H1 (cell line): ENCODE results near the gene NR3C2. TPM values are rescaled to one million over a fixed set of nuclear protein-coding genes. Genes with fewer than 3 reads are reported as not detected.

Experiments
- CTCF ChIA-PET: fragments of 300-600 bp; sonication (Branson Sonifier 250); formaldehyde crosslinking; loops from one replicate; lab custom pipeline; 2021; ENCODE audit not compliant: partially characterized antibody; lab: Charles Lee
- POLR2A ChIA-PET: fragments of 300-600 bp; sonication (Branson Sonifier 250); formaldehyde crosslinking; loops from one replicate; lab custom pipeline; 2021; ENCODE audit warnings: inconsistent platforms; ENCODE audit not compliant: partially characterized antibody; lab: Charles Lee
- DNase-seq, 2 experiments: peaks; one replicate each; pipeline versions ENCODE4 v3.0.0 to v3.0.0-alpha.2; 2010 to 2022; ENCODE audit warnings: low spot score in 2 of 2, low read depth in 1 of 2, mixed read lengths in 1 of 2
- FAIRE-seq: peaks from 2 replicates; lab custom pipeline; 2011; peaks lifted over from hg19 to GRCh38; lab: Jason Lieb, UNC
- H2AFZ ChIP-seq: 2 replicates; pipeline ENCODE4 v1.8.1; 2012; ENCODE audit warnings: low read length, inconsistent platforms
- H2AK5ac ChIP-seq: 2 replicates; pipeline ENCODE4 v1.6.1; 2013; ENCODE audit warnings: low read depth, low read length
- H2BK120ac ChIP-seq: replicated peaks from 2 replicates; pipeline ENCODE3; 2013; ENCODE audit warnings: low read depth, low read length, inconsistent platforms
- H2BK12ac ChIP-seq: 2 replicates; pipeline ENCODE4 v1.6.1; 2013; ENCODE audit warnings: low read depth, low read length
- H2BK15ac ChIP-seq: 2 replicates; pipeline ENCODE4 v1.6.1; 2013; ENCODE audit warnings: low read length
- H2BK20ac ChIP-seq: 2 replicates; pipeline ENCODE4 v1.6.1; 2013; ENCODE audit warnings: low read length
- H2BK5ac ChIP-seq: 2 replicates; pipeline ENCODE4 v1.6.1; 2013; ENCODE audit warnings: low read depth, low read length
- H3K14ac ChIP-seq: 2 replicates; pipeline ENCODE4 v1.6.1; 2013; ENCODE audit warnings: inconsistent platforms; ENCODE audit not compliant: insufficient read length
- H3K18ac ChIP-seq: 2 replicates; pipeline ENCODE4 v1.6.1; 2013; ENCODE audit warnings: low read length; ENCODE audit errors: extremely low read depth
- H3K23ac ChIP-seq: 2 replicates; pipeline ENCODE4 v1.6.1; 2013; ENCODE audit warnings: inconsistent platforms; ENCODE audit not compliant: insufficient read length
- H3K23me2 ChIP-seq: 2 replicates; pipeline ENCODE4 v1.6.1; 2013; ENCODE audit warnings: low read depth, low read length
- H3K27ac ChIP-seq: 2 replicates; pipeline ENCODE4 v1.6.1; 2011; ENCODE audit warnings: low read depth, low read length, inconsistent platforms
- H3K27me3 ChIP-seq, 4 experiments: replicated peaks in 1 of 4; 1 replicate in 1 of 4; 2 replicates in 3 of 4; pipeline versions ENCODE4 v1.6.1 to v1.8.1; 2011 to 2013; ENCODE audit warnings: low read length in 3 of 4, mild to moderate bottlenecking in 3 of 4, inconsistent platforms in 2 of 4, mixed read lengths in 2 of 4, moderate library complexity in 1 of 4; ENCODE audit not compliant: control insufficient read depth in 3 of 4, insufficient read depth in 3 of 4; ENCODE audit errors: extremely low read depth in 1 of 4
- H3K36me3 ChIP-seq, 4 experiments: 2 replicates each; pipeline versions ENCODE4 v1.6.1 to v1.8.1; 2011 to 2013; ENCODE audit warnings: mild to moderate bottlenecking in 4 of 4, low read length in 3 of 4, moderate library complexity in 2 of 4, control low read depth in 1 of 4, inconsistent platforms in 1 of 4; ENCODE audit not compliant: insufficient read depth in 4 of 4, control insufficient read depth in 2 of 4
- H3K4ac ChIP-seq: replicated peaks from 2 replicates; pipeline ENCODE3; 2013; ENCODE audit warnings: low read length, low read depth, mixed read lengths, inconsistent platforms; ENCODE audit not compliant: insufficient read length
- H3K4me1 ChIP-seq, 4 experiments: replicated peaks in 1 of 4; 1 replicate in 1 of 4; 2 replicates in 3 of 4; pipeline versions ENCODE4 v1.6.1 to v1.8.1; 2011 to 2013; ENCODE audit warnings: low read length in 3 of 4, inconsistent platforms in 2 of 4, mixed read lengths in 1 of 4; ENCODE audit not compliant: insufficient read depth in 4 of 4, control insufficient read depth in 3 of 4
- H3K4me2 ChIP-seq, 2 experiments: 2 replicates each; pipeline versions ENCODE4 v1.6.1 to v1.8.1; 2011 to 2013; ENCODE audit warnings: low read depth in 2 of 2, low read length in 2 of 2, control low read depth in 1 of 2, inconsistent platforms in 1 of 2, mild to moderate bottlenecking in 1 of 2; ENCODE audit not compliant: insufficient read depth in 1 of 2
- H3K4me3 ChIP-seq, 4 experiments: fragments of 200-600, 300-600 bp in 1 of 4; sonication (generic), shearing (Covaris generic), sonication (Bioruptor Twin) in 1 of 4; 2 replicates each; pipeline versions ENCODE4 v1.5.1 to v1.8.1; 2011 to 2016; ENCODE audit warnings: low read length in 4 of 4, low read depth in 3 of 4, control low read depth in 2 of 4, inconsistent platforms in 2 of 4, mild to moderate bottlenecking in 2 of 4, mixed read lengths in 1 of 4, moderate library complexity in 1 of 4; ENCODE audit not compliant: insufficient read depth in 2 of 4; ENCODE audit errors: extremely low read depth in 1 of 4
- H3K56ac ChIP-seq: replicated peaks from 2 replicates; pipeline ENCODE3; 2013; ENCODE audit warnings: low read depth, mild to moderate bottlenecking, mixed read lengths, low read length, inconsistent platforms; ENCODE audit not compliant: insufficient read length
- H3K79me1 ChIP-seq: 2 replicates; pipeline ENCODE4 v1.6.1; 2013; ENCODE audit warnings: low read depth, low read length, control low read depth
- H3K79me2 ChIP-seq, 2 experiments: 2 replicates each; pipeline versions ENCODE4 v1.6.1 to v1.8.1; 2012 to 2013; ENCODE audit warnings: low read length in 2 of 2, mild to moderate bottlenecking in 2 of 2, inconsistent platforms in 1 of 2; ENCODE audit not compliant: insufficient read depth in 2 of 2, control insufficient read depth in 1 of 2
- H3K9ac ChIP-seq, 4 experiments: replicated peaks in 1 of 4; 1 replicate in 1 of 4; 2 replicates in 3 of 4; pipeline versions ENCODE4 v1.6.1 to v1.8.1; 2011 to 2013; ENCODE audit warnings: low read depth in 3 of 4, low read length in 3 of 4, control low read depth in 2 of 4, mild to moderate bottlenecking in 2 of 4, moderate library complexity in 2 of 4, inconsistent platforms in 1 of 4; ENCODE audit errors: extremely low read depth in 1 of 4
- H3K9me3 ChIP-seq, 2 experiments: 2 replicates each; pipeline versions ENCODE4 v1.6.1 to v1.8.1; 2012 to 2013; ENCODE audit warnings: mild to moderate bottlenecking in 2 of 2, moderate library complexity in 2 of 2, control low read depth in 1 of 2, inconsistent platforms in 1 of 2, low read depth in 1 of 2, low read length in 1 of 2, mixed read lengths in 1 of 2; ENCODE audit not compliant: insufficient read depth in 2 of 2
- H4K20me1 ChIP-seq, 2 experiments: replicated peaks in 1 of 2; 2 replicates each; pipeline versions ENCODE3 to v1.8.1; 2011 to 2013; ENCODE audit warnings: inconsistent platforms in 2 of 2, low read length in 2 of 2, mild to moderate bottlenecking in 1 of 2; ENCODE audit not compliant: insufficient read depth in 2 of 2, control insufficient read depth in 1 of 2
- H4K5ac ChIP-seq: 2 replicates; pipeline ENCODE4 v1.6.1; 2013; ENCODE audit warnings: low read length, low read depth, mixed read lengths, inconsistent platforms; ENCODE audit not compliant: insufficient read length
- H4K8ac ChIP-seq: 2 replicates; pipeline ENCODE4 v1.8.0; 2013; ENCODE audit warnings: mild to moderate bottlenecking, moderate library complexity, low read length, inconsistent platforms; ENCODE audit not compliant: insufficient read depth; ENCODE audit errors: extremely low read depth
- H4K91ac ChIP-seq: replicated peaks from 2 replicates; pipeline ENCODE3; 2013; ENCODE audit warnings: low read length, mixed read lengths, inconsistent platforms; ENCODE audit not compliant: insufficient read length
- CHD1 ChIP-seq: IDR thresholded peaks from 2 replicates; pipeline ENCODE4 v1.6.1; 2012; ENCODE audit warnings: low read depth, low read length, improper control_type of control experiment
- HDAC6 ChIP-seq: IDR thresholded peaks from one replicate; pipeline ENCODE4 v1.7.1; 2012; ENCODE audit warnings: low read depth, mild to moderate bottlenecking, inconsistent platforms, low read length, moderate library complexity
- RAD21 ChIP-seq, 2 experiments: IDR thresholded peaks in 1 of 2; conservative IDR thresholded peaks in 1 of 2; 2 replicates each; pipeline ENCODE4 v1.6.1; 2011; ENCODE audit warnings: low read depth in 2 of 2, low read length in 2 of 2, improper control_type of control experiment in 1 of 2, inconsistent platforms in 1 of 2, mild to moderate bottlenecking in 1 of 2, moderate library complexity in 1 of 2
- WGBS, 2 experiments: shearing (Covaris generic) in 1 of 2; methylation state at CpG; one replicate each; pipeline versions ENCODE4 v1.1.6 to v1.1.7; 2013 to 2015; ENCODE audit warnings: low lambda C conversion rate in 2 of 2, mixed read lengths in 2 of 2, inconsistent platforms in 1 of 2, low coverage in 1 of 2, missing lambda C conversion rate in 1 of 2; ENCODE audit not compliant: insufficient replicate concordance in 2 of 2, insufficient coverage in 1 of 2, insufficient read length in 1 of 2; ENCODE audit errors: extremely low coverage in 1 of 2, missing lambda C conversion rate in 1 of 2; 5-methylcytosine and 5-hydroxymethylcytosine counted together
- polyA plus RNA-seq, 7 experiments: library from polyadenylated mRNA; depleted of rRNA in 3 of 7; stranded (reverse) in 5 of 7; unstranded in 2 of 7; fragments of >200 nt in 5 of 7; fragments of 200-250 nt in 2 of 7; gene quantifications; 1 replicate in 5 of 7; 2 replicates in 1 of 7; 4 replicates in 1 of 7; pipeline versions ENCODE4 v1.2.1 to v1.2.3, GENCODE V29; 2011 to 2013; ENCODE audit warnings: missing spikeins in 2 of 7, mixed read lengths in 2 of 7
- total RNA-seq: library from RNA; stranded (reverse); fragmentation: NEBNext Ultra II Directional; extraction: Animal tissue kit (Norgen Biotek cat#: 25700); gene quantifications from 2 replicates; pipeline ENCODE4 v1.2.1, GENCODE V29; 2021
- TF ChIP-seq, protein P1 (sequence below), 3 experiments: IDR thresholded peaks; 1 replicate in 2 of 3; 2 replicates in 1 of 3; pipeline versions ENCODE4 v1.5.1 to v1.6.1; 2011; ENCODE audit warnings: low read length in 3 of 3, mild to moderate bottlenecking in 3 of 3, inconsistent platforms in 2 of 3, low read depth in 1 of 3, moderate library complexity in 1 of 3; ENCODE audit not compliant: insufficient read depth in 1 of 3; ENCODE audit errors: control extremely low read depth in 1 of 3

NR3C2 gene
- total and polyA plus RNA-seq, 2 of the 8 experiments (the other 6 are each of a cell fraction or from before 2014, with no cell fraction given): 0.80 to 3.9 TPM

- H4K8ac ChIP-seq: no peak overlapping the region
These were observed 15.6 kb downstream of the NR3C2 start for GRCh38 chr4:148426643-148427042.

More at GRCh38 chr4:148426643-148427042, 15.6 kb downstream of the NR3C2 start:
- Histone ChIP-seq H3K9me3 (no peaks in the 10 kb centered on the region), H3K79me2 (no peaks in the 10 kb centered on the region), H4K5ac (no peak overlapping the region), H3K23me2 (no peaks in the 10 kb centered on the region), H3K79me1 (no peaks in the 10 kb centered on the region), H2AK5ac (no peak overlapping the region), H3K18ac (no peak overlapping the region), H3K27ac (no peak overlapping the region), H2BK20ac (no peak overlapping the region), H4K20me1 (no peaks in the 10 kb centered on the region), H2BK120ac (no peak overlapping the region), H3K4me3 (no peak overlapping the region), H4K91ac (no peak overlapping the region), H3K4me1 (no peaks in the 10 kb centered on the region), H3K4me2 (no peak overlapping the region), H2BK12ac (no peak overlapping the region), H2AFZ (no peak overlapping the region), H2BK5ac (no peak overlapping the region), H3K4ac (no peak overlapping the region), H3K9ac (no peak overlapping the region), H3K14ac (no peak overlapping the region), H3K36me3 (no peaks in the 10 kb centered on the region), H3K27me3 (no peaks in the 10 kb centered on the region), H3K23ac (no peak overlapping the region), H2BK15ac (no peak overlapping the region), H3K56ac (no peak overlapping the region)
- POLR2A ChIA-PET: no interaction called here
- 96% methylated on average over 5 of the region's 5 CpGs; no CpG with 5 or more reads in 1 of the 2 experiments for WGBS, 2 experiments
- CTCF ChIA-PET: interaction anchor here (0.6 to 1.0 kb wide), 2 partner anchors 282 to 442 kb away, joined by 3 read pairs; no protein-coding TSS in a partner anchor
- FAIRE-seq: no peak
- TF ChIP-seq HDAC6: no peak
- peak; percentile 50 to 51 for TF ChIP-seq RAD21 (IDR thresholded peaks at IDR 0.05 in 1 of 2, conservative IDR thresholded peaks at IDR 0.05 in 1 of 2; ENCODE audit: low read depth in 2 of 2, low read length in 2 of 2)
- TF ChIP-seq, protein P1, sequence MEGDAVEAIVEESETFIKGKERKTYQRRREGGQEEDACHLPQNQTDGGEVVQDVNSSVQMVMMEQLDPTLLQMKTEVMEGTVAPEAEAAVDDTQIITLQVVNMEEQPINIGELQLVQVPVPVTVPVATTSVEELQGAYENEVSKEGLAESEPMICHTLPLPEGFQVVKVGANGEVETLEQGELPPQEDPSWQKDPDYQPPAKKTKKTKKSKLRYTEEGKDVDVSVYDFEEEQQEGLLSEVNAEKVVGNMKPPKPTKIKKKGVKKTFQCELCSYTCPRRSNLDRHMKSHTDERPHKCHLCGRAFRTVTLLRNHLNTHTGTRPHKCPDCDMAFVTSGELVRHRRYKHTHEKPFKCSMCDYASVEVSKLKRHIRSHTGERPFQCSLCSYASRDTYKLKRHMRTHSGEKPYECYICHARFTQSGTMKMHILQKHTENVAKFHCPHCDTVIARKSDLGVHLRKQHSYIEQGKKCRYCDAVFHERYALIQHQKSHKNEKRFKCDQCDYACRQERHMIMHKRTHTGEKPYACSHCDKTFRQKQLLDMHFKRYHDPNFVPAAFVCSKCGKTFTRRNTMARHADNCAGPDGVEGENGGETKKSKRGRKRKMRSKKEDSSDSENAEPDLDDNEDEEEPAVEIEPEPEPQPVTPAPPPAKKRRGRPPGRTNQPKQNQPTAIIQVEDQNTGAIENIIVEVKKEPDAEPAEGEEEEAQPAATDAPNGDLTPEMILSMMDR (IDR thresholded peaks at IDR 0.05; ENCODE audit: control extremely low read depth in 1 of 3, insufficient read depth in 1 of 3, low read depth in 1 of 3, low read length in 3 of 3): peak in 2 of 3 experiments; percentile 17 to 26; a peak in 2 of 4 replicates
- no peak for TF ChIP-seq CHD1
- no peak for DNase-seq
